ENCODE measurements around the gene DSCAM. TPM values are rescaled to one million over a fixed set of nuclear protein-coding genes. Genes with fewer than 3 reads are reported as not detected.
"Not testable (repeated sequence)": the region's sequence is repeated elsewhere in the genome, so short reads cannot be mapped to it uniquely, and the experiment has no call there.

The DSCAM gene
- total RNA-seq, 1 donor, result not detected

DNA sequence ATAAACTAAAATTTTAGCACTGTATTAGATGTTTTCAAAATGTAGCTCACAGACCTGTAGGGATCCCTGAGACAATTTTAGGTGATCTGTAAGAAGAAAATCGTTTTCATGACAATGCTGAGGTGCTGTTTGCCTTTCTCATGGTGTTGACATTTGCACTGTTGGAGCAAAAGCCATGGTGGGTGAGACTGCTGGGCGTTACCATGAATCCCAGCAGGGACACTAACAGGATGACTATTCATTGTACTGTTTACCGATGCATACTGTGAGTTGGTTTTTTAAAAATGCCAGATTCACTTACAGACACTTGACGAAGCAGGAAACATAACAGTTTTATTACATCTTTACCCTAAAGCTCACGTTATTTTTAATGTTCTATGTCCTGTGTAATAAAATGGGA, 511.3 kb downstream of the DSCAM start:
- H3K4me3 ChIP-seq (ENCODE audit: low read depth, low read length), result no peak overlapping the region
- TF ChIP-seq, protein P1, sequence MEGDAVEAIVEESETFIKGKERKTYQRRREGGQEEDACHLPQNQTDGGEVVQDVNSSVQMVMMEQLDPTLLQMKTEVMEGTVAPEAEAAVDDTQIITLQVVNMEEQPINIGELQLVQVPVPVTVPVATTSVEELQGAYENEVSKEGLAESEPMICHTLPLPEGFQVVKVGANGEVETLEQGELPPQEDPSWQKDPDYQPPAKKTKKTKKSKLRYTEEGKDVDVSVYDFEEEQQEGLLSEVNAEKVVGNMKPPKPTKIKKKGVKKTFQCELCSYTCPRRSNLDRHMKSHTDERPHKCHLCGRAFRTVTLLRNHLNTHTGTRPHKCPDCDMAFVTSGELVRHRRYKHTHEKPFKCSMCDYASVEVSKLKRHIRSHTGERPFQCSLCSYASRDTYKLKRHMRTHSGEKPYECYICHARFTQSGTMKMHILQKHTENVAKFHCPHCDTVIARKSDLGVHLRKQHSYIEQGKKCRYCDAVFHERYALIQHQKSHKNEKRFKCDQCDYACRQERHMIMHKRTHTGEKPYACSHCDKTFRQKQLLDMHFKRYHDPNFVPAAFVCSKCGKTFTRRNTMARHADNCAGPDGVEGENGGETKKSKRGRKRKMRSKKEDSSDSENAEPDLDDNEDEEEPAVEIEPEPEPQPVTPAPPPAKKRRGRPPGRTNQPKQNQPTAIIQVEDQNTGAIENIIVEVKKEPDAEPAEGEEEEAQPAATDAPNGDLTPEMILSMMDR (IDR thresholded peaks at IDR 0.05; ENCODE audit: insufficient read depth, low read depth, low read length), result no peak

DNA sequence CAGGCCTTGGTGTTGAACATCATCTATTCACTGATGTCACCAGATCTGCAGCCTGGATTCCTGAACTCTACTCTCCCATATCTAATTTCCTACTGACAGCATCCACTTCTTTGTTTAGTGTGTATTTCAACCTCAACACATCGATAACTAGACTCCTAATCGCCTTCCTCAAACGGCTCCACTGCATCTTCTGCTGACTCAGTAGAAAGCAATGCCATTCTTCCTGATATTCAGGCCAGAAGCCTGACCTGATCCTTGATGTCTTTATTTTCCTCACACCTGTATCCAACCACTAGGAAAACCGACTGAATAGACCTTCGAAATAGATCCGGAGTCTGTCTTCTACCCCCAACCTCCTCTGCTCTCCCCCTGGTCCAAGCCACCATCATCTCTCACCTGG, 512.8 kb downstream of the DSCAM start:
- no peak overlapping the region for H3K4me3 ChIP-seq (ENCODE audit: low read depth, low read length)
- DNase-seq (ENCODE audit: low read depth), result no peak
- TF ChIP-seq, protein P1 (IDR thresholded peaks at IDR 0.05; ENCODE audit: insufficient read depth, low read depth, low read length), result no peak

More for the DNA sequence above, 511.3 kb downstream of the DSCAM start:
- no peak for DNase-seq (ENCODE audit: low read depth)

DNA sequence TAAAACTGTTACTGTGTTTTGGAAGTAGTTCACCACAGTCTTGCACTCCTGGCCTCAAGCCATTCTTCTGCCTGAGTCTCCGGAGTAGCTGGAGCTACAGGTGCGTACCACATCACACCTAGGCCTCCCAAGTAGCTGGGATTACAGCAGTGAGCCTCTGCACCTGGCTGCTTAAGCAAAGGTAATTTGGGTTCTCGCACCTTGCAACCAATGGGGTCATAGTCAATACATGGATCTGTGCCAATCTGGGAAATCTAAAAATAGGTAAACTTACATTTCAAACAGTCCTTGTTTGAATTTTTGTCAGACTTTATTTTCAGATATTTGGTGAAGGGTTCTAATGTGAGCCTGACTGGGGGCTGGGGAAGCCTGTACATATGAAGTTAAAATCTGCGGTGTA, 513.2 kb downstream of the DSCAM start:
- no peak for DNase-seq (ENCODE audit: low read depth)
- H3K4me3 ChIP-seq (ENCODE audit: low read depth, low read length), result no peak overlapping the region
- TF ChIP-seq, protein P1 (IDR thresholded peaks at IDR 0.05; ENCODE audit: insufficient read depth, low read depth, low read length), result no peak

DNA sequence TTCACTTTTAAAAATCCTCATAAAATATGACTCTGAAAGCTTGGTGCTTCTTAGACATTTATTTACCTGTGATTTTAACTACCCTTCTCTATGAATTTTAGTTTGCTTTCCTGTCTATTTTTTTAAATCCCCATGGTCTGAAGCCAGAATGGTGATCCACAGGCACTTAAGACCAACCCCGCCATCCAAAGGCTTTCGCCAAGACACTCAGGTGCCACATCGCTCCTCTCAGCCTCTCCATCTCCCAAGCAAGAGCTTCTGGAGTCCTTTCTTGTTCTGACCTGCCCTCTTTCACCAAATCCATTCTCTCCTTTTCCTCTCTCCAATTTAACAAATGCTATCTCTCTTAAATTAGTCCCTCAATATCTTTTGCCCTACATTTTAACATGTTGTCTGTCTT, 515.2 kb downstream of the DSCAM start:
- TF ChIP-seq, protein P1 (IDR thresholded peaks at IDR 0.05; ENCODE audit: insufficient read depth, low read depth, low read length), result no peak
- no peak for DNase-seq (ENCODE audit: low read depth)
- no peak overlapping the region for H3K4me3 ChIP-seq (ENCODE audit: low read depth, low read length)

DNA sequence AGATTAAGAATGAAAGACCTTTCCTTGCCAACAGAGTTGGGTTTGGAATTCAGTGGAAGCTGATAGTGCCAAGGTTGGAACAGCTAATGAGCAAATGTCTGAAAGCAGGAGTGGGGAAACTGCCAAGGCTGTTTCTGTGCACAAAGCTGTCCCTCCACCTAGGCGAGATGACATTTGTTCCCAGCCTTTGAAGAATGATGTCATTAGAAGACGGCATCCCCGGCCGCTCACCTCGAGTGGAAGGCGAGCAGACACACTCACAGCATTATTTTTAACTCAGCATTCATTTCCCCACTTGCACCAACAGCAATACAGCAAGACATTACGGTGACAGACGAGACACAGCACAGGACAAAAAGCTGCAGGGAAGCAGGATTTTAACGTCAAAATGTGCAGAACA, 515.8 kb downstream of the DSCAM start:
- H3K4me3 ChIP-seq (ENCODE audit: low read depth, low read length), result no peak overlapping the region
- DNase-seq (ENCODE audit: low read depth), result no peak
- TF ChIP-seq, protein P1 (IDR thresholded peaks at IDR 0.05; ENCODE audit: insufficient read depth, low read depth, low read length), result no peak

DNA sequence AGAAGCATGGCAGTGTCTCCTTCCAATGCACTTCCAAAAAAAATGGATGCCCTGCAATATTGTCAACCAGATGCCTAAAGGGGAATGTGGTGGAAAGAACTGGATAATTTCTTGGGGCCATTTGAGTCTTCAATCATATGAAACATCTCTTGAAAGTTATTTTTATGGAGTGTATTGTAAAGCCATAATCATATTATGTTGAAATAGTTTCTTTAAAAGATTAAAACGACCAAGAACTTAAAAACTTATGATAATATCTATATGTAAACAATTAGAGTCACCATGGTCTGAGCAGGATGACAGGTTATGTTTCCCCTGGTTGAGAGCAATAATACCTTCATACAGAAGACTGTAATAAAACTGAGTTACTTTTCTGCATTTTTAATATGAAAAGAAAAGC, 522.6 kb downstream of the DSCAM start:
- no peak for DNase-seq (ENCODE audit: low read depth)
- TF ChIP-seq, protein P1 (IDR thresholded peaks at IDR 0.05; ENCODE audit: insufficient read depth, low read depth, low read length), result no peak
- no peak overlapping the region for H3K4me3 ChIP-seq (ENCODE audit: low read depth, low read length)

DNA sequence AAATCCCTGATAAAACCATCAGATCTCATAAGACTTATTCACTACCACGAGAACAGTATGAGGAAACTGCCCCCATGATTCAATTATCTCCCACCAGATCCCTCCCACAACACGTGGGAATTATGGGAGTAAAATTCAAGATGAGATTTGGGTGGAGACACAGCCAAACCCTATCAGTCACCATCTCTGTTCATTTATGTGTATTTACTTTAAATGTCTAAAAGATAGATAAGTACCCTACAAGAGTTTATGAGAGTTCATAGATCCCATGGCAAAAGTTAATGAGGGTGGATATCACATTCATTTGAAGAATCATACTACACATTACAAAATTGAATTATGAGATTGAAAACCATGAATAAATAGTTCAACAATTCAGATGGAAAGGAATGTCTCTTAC, 526.2 kb downstream of the DSCAM start:
- not testable (repeated sequence) for H3K4me3 ChIP-seq (ENCODE audit: low read depth, low read length); DNase-seq (ENCODE audit: low read depth)
